ENCODE results near the gene SH3PXD2A. TPM values are rescaled to one million over a fixed set of nuclear protein-coding genes. Genes with fewer than 3 reads are reported as not detected.

The SH3PXD2A gene
- total and polyA plus RNA-seq, 10 of the 15 experiments (the other 5 are each of a cell fraction or from before 2014, with no cell fraction given), result 0.63 to 14.0 (median 4.4) TPM

- H3K79me2 ChIP-seq (ENCODE audit: control insufficient read depth, insufficient read depth, low read length), result no peaks in the 10 kb centered on the region
- H3K9ac ChIP-seq (ENCODE audit: control insufficient read depth, insufficient read depth, low read length), result no peak overlapping the region
- H3K36me3 ChIP-seq (ENCODE audit: control insufficient read depth in 2 of 2, insufficient read depth in 2 of 2, low read length in 1 of 2), result peaks cover 5% of the 10 kb centered on the region in 2 experiments; a peak in 3 of 4 replicates
- 77% methylated on average over 7 of the region's 7 CpGs for WGBS (ENCODE audit: insufficient coverage, insufficient replicate concordance, low lambda C conversion rate, missing lambda C conversion rate)
- H3K27ac ChIP-seq (ENCODE audit: control insufficient read depth, insufficient read depth), result no peak overlapping the region
- CTCF ChIA-PET, result interaction anchor here (0.6 to 1.8 kb wide), 5 partner anchors 14 to 123 kb away, joined by 3 to 4 read pairs (median 4); no protein-coding TSS in a partner anchor
- FAIRE-seq (peak; percentile 73), DNase-seq (ENCODE audit: low read depth, low spot score) (no peak), ATAC-seq (peak; percentile 48; the same call in 2 of the 3 replicates)
- SMC1A ChIA-PET (ENCODE audit: uncharacterized antibody, unreplicated experiment), result interaction anchor here (0.7 to 1.1 kb wide), 3 partner anchors 81 to 88 kb away, joined by 3 to 6 read pairs (median 4); no protein-coding TSS in a partner anchor
- RAD21 ChIA-PET (ENCODE audit: unreplicated experiment), result no interaction called here
- H2AFZ ChIP-seq (ENCODE audit: control insufficient read depth, low read depth, low read length), result no peak overlapping the region
- H3K4me3 ChIP-seq, result no peak overlapping the region
- no TSS peak for BruUV-seq (replicated peaks)
- H4K20me1 ChIP-seq (ENCODE audit: control insufficient read depth, insufficient read depth), result no peaks in the 10 kb centered on the region
- peak; percentile 57 for TF ChIP-seq RAD21 (IDR thresholded peaks at IDR 0.05; ENCODE audit: insufficient read depth, low read depth, low read length)
- no peak for TF ChIP-seq SREBF2 (IDR thresholded peaks at IDR 0.05; ENCODE audit: low read length)
- no peak for TF ChIP-seq MYC (IDR thresholded peaks at IDR 0.05; ENCODE audit: insufficient read depth, insufficient read length, insufficient replicate concordance, low read length, severe bottlenecking)
- no peak for TF ChIP-seq SUPT20H (IDR thresholded peaks at IDR 0.05; ENCODE audit: borderline replicate concordance, control insufficient read depth, low read depth, low read length)
- no peak for TF ChIP-seq RELA (IDR thresholded peaks at IDR 0.05; ENCODE audit: borderline replicate concordance, partially characterized antibody)
- no peak for TF ChIP-seq TCF7 (IDR thresholded peaks at IDR 0.05; ENCODE audit: borderline replicate concordance)
- TF ChIP-seq NRF1 (conservative IDR thresholded peaks at IDR 0.05; ENCODE audit: low read depth, low read length), result no peak
- no peak for TF ChIP-seq ZZZ3 (IDR thresholded peaks at IDR 0.05; ENCODE audit: control insufficient read depth, insufficient read length, low read depth)
- no peak for TF ChIP-seq SP1 (IDR thresholded peaks at IDR 0.05; ENCODE audit: low read depth, low read length)
- TF ChIP-seq CTCF (IDR thresholded peaks at IDR 0.05 in 2 of 3, conservative IDR thresholded peaks at IDR 0.05 in 1 of 3; ENCODE audit: control insufficient read depth in 2 of 3, extremely low read depth in 1 of 3, insufficient read depth in 1 of 3, low read depth in 3 of 3, low read length in 3 of 3), result peak; percentile 42 to 66 (median 46); a peak in 5 of 6 replicates
- TF ChIP-seq HDGF (IDR thresholded peaks at IDR 0.05), result no peak
- peak; percentile 47; the same call in 1 of the 2 replicates for TF ChIP-seq SMC3 (IDR thresholded peaks at IDR 0.05; ENCODE audit: borderline replicate concordance, low read length)
- H3K9me3 ChIP-seq (replicated peaks; ENCODE audit: control insufficient read depth, insufficient read depth, low read length), result no peaks in the 10 kb centered on the region
- POLR2A ChIA-PET, result no interaction called here
- in situ Hi-C loops (cut with MboI), result no loop called here
- H3K4me2 ChIP-seq (ENCODE audit: control insufficient read depth, insufficient read depth), result no peak overlapping the region
- intact Hi-C loops (cut with micrococcal nuclease; ENCODE audit: unreplicated experiment), result loop anchor here (10.0 kb wide), 1 partner anchor 184 kb away; no protein-coding TSS in a partner anchor
- no peaks in the 10 kb centered on the region for H3K27me3 ChIP-seq (replicated peaks in 1 of 2; ENCODE audit: control insufficient read depth in 2 of 2, insufficient read depth in 2 of 2, low read length in 1 of 2)
- H3K4me1 ChIP-seq (ENCODE audit: control insufficient read depth, insufficient read depth, low read length), result no peaks in the 10 kb centered on the region
Measured at GRCh38 chr10:103598654-103599115, 256.7 kb downstream of the SH3PXD2A start.

Data from GM12878 (cell line).